K562 (cell line): ENCODE data around the gene DRAXIN. TPM values are rescaled to one million over a fixed set of nuclear protein-coding genes. Genes with fewer than 3 reads are reported as not detected.

Source experiments
- ATF1 ChIP-seq, 2 experiments: fragments of 450-650 bp in 1 of 2; IDR thresholded peaks; 2 replicates each; pipeline ENCODE4 v1.6.1; 2016; ENCODE audit warnings: missing compliant biosample characterization in 1 of 2, missing genetic modification characterization in 1 of 2
- HMGN3 ChIP-seq: IDR thresholded peaks from 2 replicates; pipeline ENCODE4 v1.6.1; 2011; ENCODE audit warnings: borderline replicate concordance, low read depth, mild to moderate bottlenecking, mixed read lengths, low read length; ENCODE audit not compliant: insufficient read length; ENCODE audit errors: extremely low read depth
- NCOA1 ChIP-seq: fragments of 450-650 bp; IDR thresholded peaks from 2 replicates; pipeline ENCODE4 v1.6.1; 2016; ENCODE audit warnings: low read depth
- POLR2G ChIP-seq: fragments of 200-400 bp; formaldehyde crosslinking; IDR thresholded peaks from 2 replicates; pipeline ENCODE4 v1.6.1; 2017; ENCODE audit warnings: low read depth, mild to moderate bottlenecking, antibody characterized with exemption, low read length, moderate library complexity
- RB1 ChIP-seq: fragments of 450-650 bp; IDR thresholded peaks from 2 replicates; pipeline ENCODE4 v1.6.1; 2017; ENCODE audit warnings: low read depth, mild to moderate bottlenecking
- SRF ChIP-seq, 2 experiments: fragments of 250-450, 450-650 bp in 1 of 2; sonication (Bioruptor Pico) in 1 of 2; sonication (generic) in 1 of 2; formaldehyde crosslinking; IDR thresholded peaks; 2 replicates each; pipeline versions ENCODE4 v1.5.0 to v1.5.1; 2020 to 2022; ENCODE audit warnings: mild to moderate bottlenecking in 1 of 2, missing genetic modification reagents in 1 of 2
- ZBED1 ChIP-seq: IDR thresholded peaks from 2 replicates; pipeline ENCODE4 v1.6.1; 2014
- ZNF431 ChIP-seq: sonication (generic); formaldehyde crosslinking; IDR thresholded peaks from 2 replicates; pipeline ENCODE4 v1.8.0; 2022; ENCODE audit warnings: mild to moderate bottlenecking, missing genetic modification reagents
- ZNF785 ChIP-seq: fragments of 250-450 bp; sonication (Bioruptor Pico); IDR thresholded peaks from 2 replicates; pipeline ENCODE4 v1.4.0; 2020; ENCODE audit warnings: mild to moderate bottlenecking
- polyA plus RNA-seq, 8 experiments: library from polyadenylated mRNA; depleted of rRNA in 4 of 8; stranded (reverse) in 5 of 8; unstranded in 3 of 8; fragments of >200 nt; fragmentation: Nextera tagmentation in 2 of 8; fragmentation: Illumina TruSeq in 1 of 8; extraction: Ambion mirVana in 2 of 8; extraction: Trizol in 1 of 8; gene quantifications; 2 replicates each; pipeline versions ENCODE4 v1.2.1 to v1.2.3, GENCODE V29; 2011 to 2014; ENCODE audit warnings: inconsistent platforms in 1 of 8, missing spikeins in 1 of 8
- total RNA-seq, 7 experiments: library from RNA; depleted of rRNA in 6 of 7; stranded (reverse); fragments of >200 nt in 6 of 7; fragmentation: Illumina TruSeq in 2 of 7; extraction: Trizol in 2 of 7; gene quantifications; 2 replicates each; pipeline versions ENCODE4 v1.2.1 to v1.2.3, GENCODE V29; 2011 to 2021; ENCODE audit warnings: low replicate concordance in 1 of 7
- TF ChIP-seq, protein P1 (sequence below): fragments of 250-450 bp; sonication (Bioruptor Pico); IDR thresholded peaks from 2 replicates; pipeline ENCODE4 v1.8.0; 2021; ENCODE audit warnings: moderate library complexity, mild to moderate bottlenecking, inconsistent platforms
- TF ChIP-seq, protein P2 (sequence below): IDR thresholded peaks from 2 replicates; pipeline ENCODE4 v1.6.1; 2014; ENCODE audit warnings: antibody characterized with exemption
- TF ChIP-seq, protein P3 (sequence below), 2 experiments: fragments of 450-650 bp; IDR thresholded peaks; 2 replicates each; pipeline ENCODE4 v1.6.1; 2016
- TF ChIP-seq, protein P4 (sequence below): fragments of 250-450 bp; sonication (Bioruptor Pico); IDR thresholded peaks from 2 replicates; pipeline ENCODE4 v1.5.0; 2021; ENCODE audit warnings: mild to moderate bottlenecking, moderate library complexity
- TF ChIP-seq, protein P5 (sequence below): sonication (generic); formaldehyde crosslinking; IDR thresholded peaks from 2 replicates; pipeline ENCODE4 v1.9.0; 2022; ENCODE audit warnings: mild to moderate bottlenecking, missing genetic modification reagents
- TF ChIP-seq, protein P6 (sequence below), 3 experiments: fragments of 200-800 bp in 1 of 3; sonication (Bioruptor generic) in 1 of 3; sonication (generic) in 1 of 3; formaldehyde crosslinking in 1 of 3; IDR thresholded peaks; 2 replicates each; pipeline versions ENCODE4 v1.6.1 to v1.8.0; 2016 to 2022; ENCODE audit warnings: mild to moderate bottlenecking in 2 of 3, missing compliant biosample characterization in 2 of 3, missing genetic modification characterization in 2 of 3, missing genetic modification reagents in 1 of 3
- TF ChIP-seq, protein P7 (sequence below): fragments of 250-450 bp; sonication (Bioruptor Pico); IDR thresholded peaks from 2 replicates; pipeline ENCODE4 v1.8.0; 2022; ENCODE audit warnings: moderate library complexity, mild to moderate bottlenecking, inconsistent platforms

DRAXIN gene
- total and polyA plus RNA-seq, 9 of the 15 experiments (the other 6 are each of a cell fraction or from before 2014, with no cell fraction given), result 0.01 to 0.04 (median 0.01) TPM; not detected in 6

DNA sequence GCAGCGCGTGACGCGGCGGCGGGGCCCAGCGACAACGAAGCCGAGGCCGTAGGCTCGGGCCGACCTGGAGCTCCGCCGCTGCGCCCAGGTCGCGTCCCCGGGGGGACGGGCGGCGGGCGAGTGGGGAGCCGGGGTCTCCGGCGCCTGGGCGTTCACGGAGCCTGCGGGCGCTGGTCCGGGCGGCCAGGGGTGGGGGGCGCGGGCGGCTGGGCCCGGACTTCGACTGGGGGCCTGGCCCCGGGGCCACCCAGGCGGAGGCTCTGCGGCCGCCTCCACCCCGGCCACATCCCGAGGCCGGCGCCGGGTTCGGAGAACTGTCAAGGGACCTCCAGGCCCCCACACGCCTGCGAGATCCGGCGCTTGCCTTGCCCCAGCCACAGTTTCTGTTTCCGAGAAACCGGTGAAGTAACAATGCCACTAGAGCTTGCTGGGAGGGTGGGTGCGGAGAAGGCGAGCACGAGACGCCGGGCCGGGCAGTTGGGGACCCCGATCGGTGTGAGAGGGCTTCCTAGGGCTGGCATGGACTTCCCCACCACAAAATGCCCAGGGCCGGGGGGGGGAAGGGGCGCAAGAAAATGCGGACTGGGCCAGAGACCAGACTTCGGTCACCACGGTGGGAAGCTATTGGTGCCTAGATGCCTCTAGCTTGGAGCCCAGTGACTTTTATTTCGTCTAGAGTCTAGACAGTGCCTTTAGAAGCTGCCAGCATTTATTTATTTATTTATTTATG lies 27.0 kb upstream of the DRAXIN start (continued):
- TF ChIP-seq ZBED1 (0 out of 2 replicates have a peak, but pooled peaks have one; percentile 6), SRF (CRISPR knock-in tag; IDR thresholded peaks at IDR 0.05) (0 out of 4 replicates have a peak, but pooled peaks of 1 of the 2 experiments have one; percentile 23), ZNF785 (CRISPR knock-in tag) (no peak), RB1 (0 out of 2 replicates have a peak, but pooled peaks have one; percentile 7), HMGN3 (peak; percentile 1), ATF1 (CRISPR knock-in tag; IDR thresholded peaks at IDR 0.05) (no peak), ATF1 (tag; IDR thresholded peaks at IDR 0.05) (0 out of 2 replicates have a peak, but pooled peaks have one; percentile 21), POLR2G (peak; percentile 70), ZNF431 (CRISPR knock-in tag) (0 out of 2 replicates have a peak, but pooled peaks have one; percentile 14), NCOA1 (no peak)
- TF ChIP-seq, protein P1, sequence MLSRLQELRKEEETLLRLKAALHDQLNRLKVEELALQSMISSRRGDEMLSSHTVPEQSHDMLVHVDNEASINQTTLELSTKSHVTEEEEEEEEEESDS (CRISPR knock-in tag), result no peak
- TF ChIP-seq, protein P2, sequence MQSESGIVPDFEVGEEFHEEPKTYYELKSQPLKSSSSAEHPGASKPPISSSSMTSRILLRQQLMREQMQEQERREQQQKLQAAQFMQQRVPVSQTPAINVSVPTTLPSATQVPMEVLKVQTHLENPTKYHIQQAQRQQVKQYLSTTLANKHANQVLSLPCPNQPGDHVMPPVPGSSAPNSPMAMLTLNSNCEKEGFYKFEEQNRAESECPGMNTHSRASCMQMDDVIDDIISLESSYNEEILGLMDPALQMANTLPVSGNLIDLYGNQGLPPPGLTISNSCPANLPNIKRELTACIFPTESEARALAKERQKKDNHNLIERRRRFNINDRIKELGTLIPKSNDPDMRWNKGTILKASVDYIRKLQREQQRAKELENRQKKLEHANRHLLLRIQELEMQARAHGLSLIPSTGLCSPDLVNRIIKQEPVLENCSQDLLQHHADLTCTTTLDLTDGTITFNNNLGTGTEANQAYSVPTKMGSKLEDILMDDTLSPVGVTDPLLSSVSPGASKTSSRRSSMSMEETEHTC, result no peak
- TF ChIP-seq, protein P3, sequence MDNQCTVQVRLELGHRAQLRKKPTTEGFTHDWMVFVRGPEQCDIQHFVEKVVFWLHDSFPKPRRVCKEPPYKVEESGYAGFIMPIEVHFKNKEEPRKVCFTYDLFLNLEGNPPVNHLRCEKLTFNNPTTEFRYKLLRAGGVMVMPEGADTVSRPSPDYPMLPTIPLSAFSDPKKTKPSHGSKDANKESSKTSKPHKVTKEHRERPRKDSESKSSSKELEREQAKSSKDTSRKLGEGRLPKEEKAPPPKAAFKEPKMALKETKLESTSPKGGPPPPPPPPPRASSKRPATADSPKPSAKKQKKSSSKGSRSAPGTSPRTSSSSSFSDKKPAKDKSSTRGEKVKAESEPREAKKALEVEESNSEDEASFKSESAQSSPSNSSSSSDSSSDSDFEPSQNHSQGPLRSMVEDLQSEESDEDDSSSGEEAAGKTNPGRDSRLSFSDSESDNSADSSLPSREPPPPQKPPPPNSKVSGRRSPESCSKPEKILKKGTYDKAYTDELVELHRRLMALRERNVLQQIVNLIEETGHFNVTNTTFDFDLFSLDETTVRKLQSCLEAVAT (IDR thresholded peaks at IDR 0.05), result no peak
- TF ChIP-seq, protein P4, sequence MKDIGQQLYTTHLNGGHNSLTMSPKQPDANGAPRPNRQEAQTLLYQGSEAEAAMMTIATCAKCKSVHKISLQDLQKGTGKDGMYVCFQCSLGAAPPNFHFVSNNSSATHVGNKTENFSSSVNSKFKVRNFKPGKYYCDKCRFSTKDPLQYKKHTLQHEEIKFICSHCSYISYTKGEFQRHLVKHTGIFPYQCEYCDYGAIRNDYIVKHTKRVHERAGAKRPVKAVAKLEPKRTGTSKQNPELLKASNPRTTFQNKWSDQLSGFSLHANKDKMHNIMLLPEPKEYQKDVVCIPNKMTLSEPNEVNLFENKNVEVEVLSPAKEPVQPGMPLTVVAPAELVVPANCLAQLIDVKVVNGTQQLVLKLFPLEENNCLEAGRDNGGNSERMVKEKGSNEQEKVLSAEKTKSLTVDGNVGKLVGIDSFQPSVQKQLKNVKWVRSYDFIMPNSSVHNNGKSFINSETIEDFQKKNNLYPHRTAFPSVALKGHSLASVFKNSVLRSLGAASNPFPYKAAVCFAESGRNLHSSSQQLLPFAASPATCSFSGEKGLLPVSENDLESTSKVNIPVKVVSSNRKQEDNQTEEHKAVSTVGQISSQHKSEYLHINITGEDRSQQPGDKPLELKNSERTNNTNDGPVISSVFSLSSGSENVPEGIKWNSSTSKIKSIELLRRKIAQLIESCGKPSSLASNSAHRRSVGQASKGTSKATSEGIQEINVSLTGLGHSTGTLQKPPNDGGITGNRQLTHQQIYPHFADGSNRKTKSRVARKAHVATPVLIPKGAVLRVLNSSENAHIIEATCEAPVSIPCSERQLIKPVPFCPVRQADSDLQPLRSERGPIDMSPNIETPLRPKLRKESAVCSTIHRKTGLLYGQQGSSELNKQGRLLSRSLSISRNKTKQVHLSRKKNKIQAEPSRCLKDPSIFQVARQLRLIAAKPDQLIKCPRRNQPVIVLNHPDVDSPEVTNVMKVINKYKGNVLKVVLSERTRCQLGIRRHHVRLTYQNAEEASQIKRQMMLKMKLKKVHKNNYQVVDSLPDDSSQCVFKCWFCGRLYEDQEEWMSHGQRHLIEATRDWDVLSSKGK, result peak; percentile 22; the same call in 1 of the 2 replicates
- TF ChIP-seq, protein P5, sequence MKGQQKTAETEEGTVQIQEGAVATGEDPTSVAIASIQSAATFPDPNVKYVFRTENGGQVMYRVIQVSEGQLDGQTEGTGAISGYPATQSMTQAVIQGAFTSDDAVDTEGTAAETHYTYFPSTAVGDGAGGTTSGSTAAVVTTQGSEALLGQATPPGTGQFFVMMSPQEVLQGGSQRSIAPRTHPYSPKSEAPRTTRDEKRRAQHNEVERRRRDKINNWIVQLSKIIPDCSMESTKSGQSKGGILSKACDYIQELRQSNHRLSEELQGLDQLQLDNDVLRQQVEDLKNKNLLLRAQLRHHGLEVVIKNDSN (CRISPR knock-in tag), result peak; percentile 26; the same call in 1 of the 2 replicates
- TF ChIP-seq, protein P6, sequence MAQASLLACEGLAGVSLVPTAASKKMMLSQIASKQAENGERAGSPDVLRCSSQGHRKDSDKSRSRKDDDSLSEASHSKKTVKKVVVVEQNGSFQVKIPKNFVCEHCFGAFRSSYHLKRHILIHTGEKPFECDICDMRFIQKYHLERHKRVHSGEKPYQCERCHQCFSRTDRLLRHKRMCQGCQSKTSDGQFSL (CRISPR knock-in tag; IDR thresholded peaks at IDR 0.05), result peak; percentile 75
- TF ChIP-seq, protein P6 (tag; IDR thresholded peaks at IDR 0.05), result peak in 1 of 2 experiments; percentile 62; a peak in 1 of 4 replicates
- TF ChIP-seq, protein P7, sequence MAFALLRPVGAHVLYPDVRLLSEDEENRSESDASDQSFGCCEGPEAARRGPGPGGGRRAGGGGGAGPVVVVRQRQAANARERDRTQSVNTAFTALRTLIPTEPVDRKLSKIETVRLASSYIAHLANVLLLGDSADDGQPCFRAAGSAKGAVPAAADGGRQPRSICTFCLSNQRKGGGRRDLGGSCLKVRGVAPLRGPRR (CRISPR knock-in tag), result 0 out of 2 replicates have a peak, but pooled peaks have one; percentile 26
